ENCODE measurements around the gene PDE4D.
"Not testable (repeated sequence)": the region's sequence is repeated elsewhere in the genome, so short reads cannot be mapped to it uniquely, and the experiment has no call there.

PDE4D gene

DNA sequence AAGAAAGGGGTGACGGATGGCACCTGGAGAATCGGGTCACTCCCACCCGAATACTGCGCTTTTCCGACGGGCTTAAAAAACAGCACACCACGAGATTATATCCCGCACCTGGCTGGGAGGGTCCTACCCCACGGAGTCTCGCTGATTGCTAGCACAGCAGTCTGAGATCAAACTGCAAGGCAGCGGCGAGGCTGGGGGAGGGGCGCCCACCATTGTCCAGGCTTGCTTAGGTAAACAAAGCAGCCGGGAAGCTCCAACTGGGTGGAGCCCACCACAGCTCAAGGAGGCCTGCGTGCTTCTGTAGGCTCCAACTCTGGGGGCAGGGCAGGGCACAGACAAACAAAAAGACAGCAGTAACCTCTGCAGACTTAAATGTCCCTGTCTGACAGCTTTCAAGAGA, 498.6 kb downstream of the PDE4D start:
- DNase-seq: not testable (repeated sequence)

DNA sequence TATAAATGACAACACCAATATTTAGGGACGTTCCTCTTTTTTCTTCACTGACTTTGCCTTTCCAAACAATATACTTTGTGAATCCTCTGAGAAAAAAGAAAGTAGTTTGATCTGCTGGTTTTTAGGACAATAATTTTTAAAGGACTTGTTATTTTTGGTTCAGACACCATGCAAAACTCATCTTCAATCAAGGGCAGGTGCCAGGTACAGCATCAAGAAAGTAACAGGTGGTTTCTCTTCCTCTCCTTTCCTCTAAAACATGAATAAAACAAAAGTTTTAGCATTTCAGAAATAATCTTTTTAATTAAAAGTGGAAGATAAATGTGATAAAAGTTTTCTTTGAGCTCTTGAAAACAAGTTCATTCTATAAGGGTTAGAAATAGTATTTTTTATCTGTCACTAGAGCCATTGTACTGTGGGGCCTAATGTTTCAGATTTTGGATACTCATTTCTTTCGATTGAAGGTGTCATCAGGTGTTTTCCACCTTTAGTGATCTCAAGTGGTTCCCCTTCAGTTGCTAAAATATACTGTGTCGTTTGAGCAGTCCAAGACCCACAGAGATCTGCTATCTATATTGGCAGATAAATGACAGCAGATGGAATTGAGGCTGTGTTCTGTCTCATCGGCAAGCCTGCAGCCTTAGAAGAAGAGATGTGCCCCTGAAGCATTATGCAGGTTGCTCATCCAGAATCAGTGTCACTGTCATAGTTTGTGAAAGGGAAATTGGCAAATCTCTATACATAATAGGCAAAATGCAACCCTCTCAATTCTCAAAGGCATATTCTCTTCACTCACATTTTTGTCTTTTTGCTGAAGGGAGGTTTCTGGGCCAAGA, 499.7 kb downstream of the PDE4D start:
- DNase-seq: no peak

DNA sequence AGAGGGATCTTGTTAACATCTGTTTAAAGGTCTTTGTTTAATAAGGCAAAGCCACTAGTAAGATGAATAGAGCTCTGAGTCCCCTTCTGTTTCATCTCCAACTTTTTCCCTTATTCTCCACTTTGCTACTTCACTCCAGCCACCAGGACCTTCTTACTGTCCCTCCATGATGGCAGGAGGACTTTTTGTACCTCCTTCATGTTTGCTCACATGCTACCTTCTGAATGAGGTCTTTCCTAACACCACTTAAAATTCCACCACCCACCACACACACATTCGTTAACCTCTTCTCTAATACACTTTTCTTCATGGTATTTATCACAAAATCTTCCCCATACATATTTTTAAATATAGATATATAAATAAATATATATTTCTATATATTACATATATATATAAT, 501.9 kb downstream of the PDE4D start:
- DNase-seq: no peak

DNA sequence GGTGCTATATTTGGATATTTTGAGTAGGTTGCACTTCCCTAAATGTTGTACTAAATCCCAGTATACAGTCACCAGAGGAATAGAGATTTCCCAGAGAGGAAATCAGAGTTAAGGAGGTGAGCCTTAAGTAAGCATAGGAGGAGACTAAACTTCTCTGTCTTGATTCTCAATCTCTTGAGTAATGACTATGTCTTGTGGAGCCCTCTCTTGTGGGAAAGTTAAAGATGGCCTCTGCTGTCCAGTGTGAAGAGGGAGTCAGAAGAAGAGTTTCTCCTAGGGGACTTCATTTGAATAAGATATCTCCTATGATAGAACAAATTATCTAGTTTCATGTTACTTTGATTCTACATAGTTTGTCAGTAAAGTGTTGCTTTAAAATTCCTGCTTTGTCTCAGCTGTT, 502.5 kb downstream of the PDE4D start:
- no peak for DNase-seq

DNA sequence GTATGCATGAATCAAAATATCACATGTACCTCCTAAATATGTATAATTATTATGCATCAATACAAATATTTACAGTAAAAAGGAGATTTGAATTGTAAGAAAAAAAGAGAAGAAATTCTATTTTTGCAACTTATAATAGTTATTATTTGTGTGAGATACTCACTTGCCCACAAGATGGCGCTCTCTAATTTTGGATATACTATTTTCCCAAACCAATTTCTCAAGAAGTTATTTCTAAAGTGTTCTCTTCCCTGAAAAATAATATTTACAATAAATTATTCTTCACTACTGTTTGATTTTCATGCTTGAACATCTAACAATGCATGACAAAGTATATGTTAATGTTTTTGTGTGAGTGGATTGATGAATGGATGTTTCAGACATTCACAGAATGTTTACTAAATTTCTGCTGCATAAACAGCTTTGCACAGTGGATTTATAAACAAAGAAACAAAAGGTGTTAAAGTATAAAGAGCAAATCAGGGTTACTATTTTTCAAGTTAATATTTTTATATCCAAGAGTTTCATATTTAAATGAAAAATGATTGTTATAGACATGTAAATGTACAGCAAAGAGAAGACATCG, 503.4 kb downstream of the PDE4D start:
- DNase-seq: no peak

DNA sequence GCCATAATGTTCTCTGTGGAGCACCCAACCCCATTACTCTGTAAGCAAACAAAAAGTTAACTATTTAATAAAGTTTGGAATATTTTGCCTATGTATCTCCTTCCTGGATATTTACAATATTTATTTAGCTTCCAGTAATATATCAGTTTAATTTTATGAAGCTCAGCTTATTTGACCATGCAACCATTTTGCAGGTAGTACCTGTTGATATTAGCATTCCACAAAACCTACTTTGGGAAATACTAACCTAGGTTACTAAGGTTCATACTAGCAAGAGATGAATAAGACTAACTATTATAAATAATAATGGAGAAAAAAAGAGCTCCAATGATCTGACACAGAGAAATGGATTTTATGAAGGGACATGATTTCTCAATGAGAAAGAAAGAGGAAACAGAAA, 506.4 kb downstream of the PDE4D start:
- DNase-seq: no peak

DNA sequence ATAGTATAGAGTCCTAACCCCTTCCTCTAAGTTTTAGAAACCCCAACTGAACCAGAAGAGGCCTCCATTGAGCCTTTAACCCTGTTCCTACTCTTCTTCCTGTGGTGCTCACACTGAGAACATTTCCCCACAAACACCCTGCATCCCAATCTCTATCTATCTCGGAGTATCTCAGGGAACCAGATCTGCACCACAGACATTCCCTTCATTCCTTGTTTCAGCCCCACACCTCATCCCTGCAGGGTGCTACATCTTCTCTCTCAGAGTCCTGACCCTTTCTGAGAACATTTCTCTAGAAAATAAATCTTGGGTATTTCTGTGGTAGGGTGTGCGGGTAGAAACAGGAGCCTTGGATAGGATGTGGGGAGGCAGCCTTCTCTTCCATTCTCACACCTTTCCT, 507.8 kb downstream of the PDE4D start:
- no peak for DNase-seq

DNA sequence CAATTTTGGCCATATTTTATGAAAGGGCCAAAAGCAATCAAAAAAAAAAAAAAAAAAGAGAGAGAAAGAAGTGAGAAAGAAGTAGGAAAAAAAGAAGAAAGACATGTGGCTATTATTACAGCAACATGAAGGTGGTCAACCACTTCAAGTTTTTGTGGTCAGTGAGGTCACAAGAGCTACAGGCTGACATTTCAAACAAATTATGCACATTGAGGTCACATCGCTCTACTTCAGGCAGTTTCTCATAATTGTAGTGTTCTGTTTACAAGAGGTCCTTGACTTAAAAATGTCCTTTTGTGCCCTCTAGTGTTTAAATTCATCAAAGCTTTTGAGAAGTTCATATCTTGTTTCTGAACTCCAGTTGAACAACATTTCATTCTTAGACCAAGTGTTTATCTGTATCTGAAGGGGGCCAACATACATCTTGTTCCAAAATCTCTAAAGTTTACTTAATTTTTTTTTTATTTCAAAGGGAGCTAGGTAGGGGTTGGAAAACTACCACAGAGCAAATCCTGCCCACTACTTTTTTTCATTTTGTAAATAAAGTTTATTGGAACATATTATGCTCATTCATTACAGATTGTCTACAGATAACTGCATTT, 513.1 kb downstream of the PDE4D start:
- peak; percentile 24 for DNase-seq

DNA sequence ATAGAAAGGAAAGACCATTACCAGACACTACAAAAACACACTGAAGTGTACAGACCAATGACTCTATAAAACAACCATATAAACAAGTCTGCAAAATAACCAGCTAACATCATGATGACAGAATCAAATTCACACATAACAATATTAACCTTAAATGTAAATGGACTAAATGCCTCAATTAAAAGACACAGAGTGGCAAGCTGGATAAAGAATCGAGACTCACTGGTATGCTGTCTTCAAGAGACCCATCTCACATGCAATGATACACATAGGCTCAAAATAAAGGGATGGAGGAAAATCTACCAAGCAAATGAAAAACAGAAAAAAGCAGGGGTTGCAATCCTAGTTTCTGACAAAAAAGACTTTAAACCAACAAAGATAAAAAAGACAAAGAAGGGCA, 519.5 kb downstream of the PDE4D start:
- not testable (repeated sequence) for DNase-seq

DNA sequence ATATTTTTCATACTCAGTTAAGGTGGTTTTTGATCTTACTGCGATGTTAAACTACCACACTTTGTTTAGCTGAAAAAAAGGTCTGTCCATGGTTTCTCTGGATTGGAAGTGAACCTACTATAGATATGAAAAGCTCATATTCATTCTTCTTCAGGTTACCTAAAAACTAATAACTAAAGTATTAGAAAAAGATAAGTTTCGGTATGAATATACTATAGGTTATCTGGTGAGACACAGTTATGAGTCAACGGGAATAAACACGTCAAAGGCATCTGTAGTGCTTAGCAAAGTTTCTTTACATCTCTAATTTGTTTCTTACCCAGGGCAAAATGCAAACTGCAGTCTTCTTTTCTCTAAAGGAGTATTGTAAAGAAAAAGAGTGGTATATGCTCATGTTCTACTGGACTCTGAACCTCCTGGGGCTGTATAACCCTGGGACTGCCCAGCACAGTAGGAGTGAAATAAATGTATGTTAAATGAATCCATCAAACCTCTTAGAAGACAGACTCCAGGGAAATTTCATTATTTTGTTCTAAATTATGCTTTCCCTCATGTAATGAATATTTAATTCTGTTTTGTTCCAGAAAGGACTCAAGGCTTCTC, 521.9 kb downstream of the PDE4D start:
- no peak for DNase-seq

DNA sequence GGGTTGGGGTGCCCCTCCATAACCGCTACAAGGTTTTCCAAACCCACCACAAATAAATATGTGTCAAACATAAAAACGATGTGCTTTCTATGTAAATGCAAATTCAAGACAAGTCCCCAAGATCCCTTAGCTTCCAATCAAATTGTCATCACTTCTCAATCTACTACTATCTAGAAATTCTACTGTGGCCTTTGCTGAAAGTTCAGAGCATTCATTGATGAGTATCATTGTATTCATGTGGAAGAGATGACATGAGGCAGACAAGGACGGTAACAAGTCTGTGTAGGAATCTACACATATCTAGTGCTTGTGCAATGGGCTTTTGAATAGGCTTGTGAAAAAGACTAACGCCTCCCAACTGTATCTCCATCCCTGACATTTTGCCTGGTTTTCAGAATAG, 524.6 kb downstream of the PDE4D start:
- DNase-seq: no peak

DNA sequence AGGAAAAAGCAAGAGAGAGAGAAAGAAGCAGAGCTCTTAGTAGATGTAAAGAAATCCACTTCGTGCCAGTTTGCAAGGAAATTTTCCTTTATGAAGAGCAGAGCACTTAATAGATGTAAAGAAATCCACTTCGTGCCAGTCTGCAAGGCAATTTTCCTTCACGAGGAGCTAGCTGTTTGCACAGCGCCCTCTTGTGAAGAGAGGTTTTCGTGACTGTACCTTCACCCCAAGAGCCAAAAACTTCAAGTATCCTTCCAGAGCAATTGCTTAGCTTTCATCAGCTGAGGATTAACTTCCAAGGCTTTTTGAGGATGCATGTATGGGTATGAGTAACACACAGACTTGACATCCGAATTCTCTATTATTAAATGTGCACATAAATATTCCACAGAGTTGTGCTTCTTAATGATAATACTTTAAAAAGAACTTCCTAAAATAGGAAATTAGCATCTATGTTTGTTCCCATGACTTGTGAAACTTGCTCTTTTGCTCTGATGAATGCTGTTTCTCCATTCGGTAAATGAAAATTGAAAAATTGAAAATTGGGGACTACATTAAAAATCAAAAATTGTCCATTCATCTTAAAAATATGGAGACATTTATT, 525.6 kb downstream of the PDE4D start:
- DNase-seq: peak; percentile 28

DNA sequence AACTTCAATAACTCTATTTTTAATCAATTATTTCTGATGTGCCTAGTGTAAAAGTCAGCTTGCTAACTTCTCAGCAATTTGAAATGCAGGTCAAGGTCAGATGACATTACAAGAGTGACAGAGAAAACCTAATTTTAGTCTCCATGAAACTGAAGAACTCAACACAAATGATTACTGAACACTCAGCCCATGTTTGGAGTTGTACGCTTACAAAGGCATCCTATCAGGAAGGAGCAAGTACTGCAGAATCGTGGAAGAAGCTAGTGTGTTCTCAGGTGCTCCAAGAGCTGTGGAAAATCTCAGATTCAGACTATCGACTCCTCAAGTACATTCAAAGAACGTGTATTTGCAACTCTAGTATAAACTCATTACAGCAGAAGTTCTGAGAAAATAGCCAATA, 526.7 kb downstream of the PDE4D start:
- DNase-seq: no peak

DNA sequence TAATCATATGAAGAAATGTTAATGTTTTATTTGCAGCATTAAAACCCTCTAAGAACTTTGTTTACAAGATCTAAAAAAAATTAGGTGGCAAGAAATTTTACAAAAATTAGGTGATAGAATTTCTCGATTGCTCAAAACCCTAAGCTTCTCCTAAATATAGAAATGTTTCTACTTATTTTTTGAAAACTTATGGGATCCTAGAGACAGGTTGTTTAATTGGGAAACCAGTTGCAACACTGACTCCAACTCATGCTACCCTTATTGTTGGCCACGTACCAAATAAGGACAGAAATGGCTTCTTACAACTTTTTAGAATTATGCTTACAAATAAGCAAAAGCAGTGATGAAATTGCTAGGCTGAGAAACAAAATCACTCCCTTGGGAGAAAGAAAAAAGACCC, 531.1 kb downstream of the PDE4D start:
- DNase-seq: no peak

DNA sequence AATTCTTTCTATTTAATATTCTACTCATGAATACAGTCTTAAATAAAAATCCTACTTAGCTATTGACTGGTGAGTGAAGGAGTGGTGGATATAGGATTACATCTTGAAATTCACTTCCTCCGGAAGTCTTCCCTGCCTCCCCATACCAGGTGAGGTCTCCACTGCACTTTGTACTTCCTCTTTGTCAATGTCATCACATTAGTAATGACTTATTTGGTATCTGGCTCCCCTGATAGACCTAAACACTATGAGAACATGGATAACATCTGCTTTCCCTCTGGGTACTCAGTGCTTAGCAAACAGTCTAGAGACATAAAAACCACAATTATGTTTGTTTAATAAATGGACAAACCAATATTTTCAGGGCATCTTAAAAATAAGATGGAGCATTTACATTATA, 532.1 kb downstream of the PDE4D start:
- DNase-seq: no peak

DNA sequence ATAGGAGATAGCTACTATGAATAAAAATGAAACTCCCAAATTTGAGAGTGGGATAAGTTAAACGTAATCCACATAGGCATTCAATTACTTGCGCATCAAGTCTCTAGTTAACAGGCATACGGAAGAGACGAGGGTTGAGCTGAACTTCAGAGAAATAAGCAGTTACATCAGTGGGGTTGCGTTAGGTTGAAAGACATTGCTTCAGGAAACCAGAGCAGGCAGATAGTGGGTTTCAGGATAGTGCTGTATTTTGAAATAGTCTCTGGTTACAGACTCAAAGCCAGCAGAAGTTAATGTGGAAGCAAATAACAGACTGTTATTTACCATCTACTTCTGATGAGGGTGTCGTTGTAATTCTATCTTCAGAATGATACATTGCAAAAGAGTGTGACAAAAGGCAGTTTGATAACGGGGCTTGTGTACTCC, 533.4 kb downstream of the PDE4D start:
- no peak for DNase-seq

DNA sequence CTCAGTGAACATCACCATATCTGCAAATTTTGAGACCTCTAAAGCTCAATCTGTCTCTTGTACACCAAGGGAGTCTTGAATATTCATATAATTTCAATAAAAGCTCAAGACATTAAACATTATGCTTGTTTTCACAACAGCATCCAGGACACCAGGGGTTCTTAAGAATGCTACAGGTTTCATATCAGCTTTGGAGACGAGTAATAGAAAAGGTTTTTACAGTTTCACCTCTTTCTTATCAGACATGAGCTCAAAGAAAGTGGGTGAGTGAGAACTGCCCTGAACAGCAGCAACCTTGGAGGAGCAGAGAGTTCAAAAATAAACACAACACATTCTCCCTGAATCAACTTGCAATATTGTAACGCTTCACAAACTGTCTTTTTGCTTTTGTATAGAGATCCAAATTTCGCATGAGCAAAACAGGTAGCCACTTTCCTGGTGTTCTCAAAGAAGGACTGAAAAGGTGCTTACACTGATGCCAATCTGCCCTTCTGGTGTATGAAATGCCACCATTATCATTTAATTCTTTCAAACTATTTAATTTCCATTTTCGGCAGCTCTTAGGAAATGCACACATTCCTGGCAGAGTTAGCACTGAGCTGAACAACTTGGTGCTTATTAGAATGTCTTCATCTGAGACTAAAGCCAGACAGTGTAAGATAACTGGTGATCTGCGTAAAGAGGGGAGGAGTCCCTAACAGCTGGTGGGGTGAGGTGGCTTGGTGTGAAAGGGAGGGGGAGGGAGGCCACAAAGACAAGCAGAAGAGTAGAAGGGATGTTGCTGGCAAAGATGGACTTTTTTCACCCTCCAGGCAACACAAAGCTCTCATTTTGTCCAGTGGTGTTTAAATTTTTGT, 535.3 kb downstream of the PDE4D start:
- DNase-seq: no peak

DNA sequence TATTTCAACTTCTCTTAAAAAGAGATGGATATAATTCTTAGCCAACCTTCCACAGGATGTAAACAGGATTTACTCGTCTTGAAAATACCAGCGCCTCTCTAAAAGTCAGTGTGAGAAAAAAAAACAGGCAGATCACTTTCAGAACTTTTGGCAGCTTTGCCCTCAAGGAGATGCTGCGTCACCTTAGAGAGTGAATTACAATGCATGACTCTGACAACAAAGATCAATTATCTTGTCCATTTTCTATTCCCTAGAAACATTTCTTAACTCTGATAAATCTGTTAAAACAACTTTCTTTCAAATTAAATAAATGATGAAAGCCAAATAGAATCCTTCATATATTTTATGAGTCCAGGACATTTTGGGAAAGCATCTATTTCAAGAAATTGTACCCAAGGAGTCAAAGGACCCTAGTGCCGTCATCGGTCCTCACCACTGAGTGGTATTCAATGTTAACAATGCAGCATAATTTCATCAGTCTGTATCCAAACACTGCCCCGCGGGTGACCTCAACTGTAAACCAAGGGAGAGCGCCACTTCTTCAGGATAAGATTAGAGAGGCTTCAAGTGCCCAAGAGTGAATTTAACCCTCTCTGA, 536.0 kb downstream of the PDE4D start:
- DNase-seq: no peak

DNA sequence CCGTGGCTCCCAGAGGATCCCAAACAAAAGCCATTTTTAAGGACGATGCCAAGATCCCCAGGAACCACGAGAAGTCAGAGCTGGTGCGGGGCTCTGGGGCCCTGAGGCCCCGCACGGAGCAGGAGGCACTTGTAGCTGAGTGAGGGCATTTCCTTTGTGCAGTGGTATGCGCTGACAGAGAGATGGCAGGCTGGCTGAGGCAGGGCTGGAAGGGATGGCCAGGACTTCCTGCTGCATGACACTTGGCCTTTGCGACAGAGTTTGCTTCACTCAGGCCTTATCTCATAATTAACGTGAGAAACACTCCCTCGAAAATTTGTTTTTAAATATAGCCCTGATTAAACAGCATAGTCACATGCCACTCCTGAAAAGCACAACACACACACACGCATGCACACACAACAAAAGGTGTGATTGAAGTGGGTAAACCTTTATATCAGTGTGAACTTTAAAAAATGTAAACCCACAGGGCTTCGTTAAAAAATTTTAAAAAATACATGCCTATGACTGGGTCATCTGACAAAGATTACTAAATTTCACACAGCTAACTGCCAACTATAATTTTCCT, 536.6 kb downstream of the PDE4D start:
- no peak for DNase-seq

DNA sequence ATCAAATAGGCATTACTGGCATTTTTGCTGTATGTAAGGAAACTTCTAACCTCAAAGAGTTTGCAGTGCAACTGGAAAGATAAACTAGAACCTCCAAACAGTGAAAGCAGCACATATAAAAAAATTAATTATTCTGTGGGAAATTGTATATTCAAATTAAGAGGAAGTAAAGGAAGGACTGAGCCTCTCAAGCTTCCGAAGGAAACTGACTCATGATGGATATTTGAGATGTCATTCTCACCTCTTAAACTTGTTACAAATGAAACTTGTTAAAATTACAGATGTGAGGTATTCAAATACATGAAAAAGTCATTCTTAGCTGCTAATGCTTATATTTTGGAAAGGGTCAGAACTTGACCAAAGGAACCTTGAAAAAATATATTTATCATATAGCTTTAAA, 538.7 kb downstream of the PDE4D start:
- no peak for DNase-seq

DNA sequence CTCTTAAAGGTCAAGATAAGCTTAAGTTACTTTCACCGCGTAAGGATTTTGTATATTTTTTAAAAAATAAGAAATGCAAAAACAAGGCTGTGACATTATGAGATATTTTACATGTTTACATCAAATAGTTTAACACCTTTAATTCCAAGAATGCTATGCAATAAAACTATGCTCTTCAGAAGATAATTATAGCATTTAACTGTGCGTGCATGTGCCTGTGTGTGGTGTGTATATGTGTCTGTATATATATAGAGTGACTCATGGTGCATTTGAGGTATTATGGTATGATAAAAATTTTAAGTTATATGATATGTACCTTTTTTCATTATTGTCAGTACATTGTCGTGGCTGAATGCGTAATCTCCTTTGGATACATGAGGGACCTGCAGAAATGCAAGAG, 539.3 kb downstream of the PDE4D start:
- DNase-seq: no peak

Data from central memory CD4-positive, alpha-beta T cell (primary cell).